GM19193 (cell line): ENCODE results near the gene MAP4K5.

Experiments
- POLR2A ChIP-seq: IDR thresholded peaks from 4 replicates; pipeline ENCODE4 v1.6.1; 2011; ENCODE audit not compliant: insufficient read depth, insufficient read length; ENCODE audit errors: extremely low read depth

MAP4K5 gene

GRCh38 chr14:50539051-50539450 is 6.7 kb upstream of the MAP4K5 start:
- TF ChIP-seq POLR2A: no peak

GRCh38 chr14:50534997-50535396 is 2.6 kb upstream of the MAP4K5 start:
- TF ChIP-seq POLR2A: no peak

GRCh38 chr14:50534416-50534815 is 2.0 kb upstream of the MAP4K5 start:
- no peak for TF ChIP-seq POLR2A

- TF ChIP-seq POLR2A: no peak
Measured at GRCh38 chr14:50533806-50534205, 1.4 kb upstream of the MAP4K5 start.

GRCh38 chr14:50533241-50533705 is 904 bp upstream of the MAP4K5 start:
- no peak for TF ChIP-seq POLR2A

- TF ChIP-seq POLR2A: no peak
Measured at GRCh38 chr14:50531595-50532501, 521 bp downstream of the MAP4K5 start.

GRCh38 chr14:50530794-50531365 is 1.5 kb downstream of the MAP4K5 start:
- no peak for TF ChIP-seq POLR2A

GRCh38 chr14:50530358-50530757 is 2.0 kb downstream of the MAP4K5 start:
- no peak for TF ChIP-seq POLR2A

- no peak for TF ChIP-seq POLR2A
Measured at GRCh38 chr14:50529288-50530179, 2.8 kb downstream of the MAP4K5 start.

GRCh38 chr14:50528000-50528399 is 4.4 kb downstream of the MAP4K5 start:
- TF ChIP-seq POLR2A: no peak

- TF ChIP-seq POLR2A: no peak
Measured at GRCh38 chr14:50524731-50525515, 7.4 kb downstream of the MAP4K5 start.

GRCh38 chr14:50524060-50524459 is 8.3 kb downstream of the MAP4K5 start:
- no peak for TF ChIP-seq POLR2A

GRCh38 chr14:50523271-50524041 is 8.9 kb downstream of the MAP4K5 start:
- no peak for TF ChIP-seq POLR2A
